ENCODE measurements around the gene EXOSC5. TPM values are rescaled to one million over a fixed set of nuclear protein-coding genes. Genes with fewer than 3 reads are reported as not detected.
"Not testable (repeated sequence)": the region's sequence is repeated elsewhere in the genome, so short reads cannot be mapped to it uniquely, and the experiment has no call there.

The EXOSC5 gene
- total RNA-seq, 2 experiments from 2014 or later: 47.5 to 51.7 TPM

- intact Hi-C loops (cut with micrococcal nuclease): loop anchor here (1.0 to 10.0 kb wide), 6 partner anchors 23 to 736 kb away; partner anchors contain the start of genes ARHGEF1, COQ8B, DMAC2 and ITPKC
- DNase-seq: no peak
- H3K27ac Mint-ChIP-seq: peak overlapping the region; percentile 97
- no peaks in the 10 kb centered on the region for H3K27me3 Mint-ChIP-seq (ENCODE audit: low read depth)
- peak overlapping the region; percentile 91 for H3K4me3 Mint-ChIP-seq
- H3K36me3 Mint-ChIP-seq (ENCODE audit: low read depth): peaks cover 37% of the 10 kb centered on the region
- CTCF ChIA-PET: interaction anchor here (0.6 to 3.4 kb wide), 6 partner anchors 14 to 199 kb away, joined by 3 to 14 read pairs (median 3); partner anchors contain the start of genes B9D2 and DMAC2
- peaks cover 41% of the 10 kb centered on the region for H3K4me1 Mint-ChIP-seq (ENCODE audit: low read depth)
- peaks cover 2% of the 10 kb centered on the region for H3K9me3 Mint-ChIP-seq
Measured at GRCh38 chr19:41350735-41351338, 46.3 kb downstream of the EXOSC5 start.

GRCh38 chr19:41346916-41347315 lies 50.2 kb downstream of the EXOSC5 start:
- CTCF ChIA-PET: interaction anchor here (0.7 kb wide), 1 partner anchor 39 kb away, joined by 3 read pairs; no protein-coding TSS in a partner anchor
- H3K4me1 Mint-ChIP-seq (ENCODE audit: low read depth): peaks cover 54% of the 10 kb centered on the region
- H3K27me3 Mint-ChIP-seq (ENCODE audit: low read depth); DNase-seq; intact Hi-C loops (cut with micrococcal nuclease); H3K4me3 Mint-ChIP-seq; H3K27ac Mint-ChIP-seq; H3K9me3 Mint-ChIP-seq: not testable (repeated sequence)
- H3K36me3 Mint-ChIP-seq (ENCODE audit: low read depth): peaks cover 44% of the 10 kb centered on the region

- CTCF ChIA-PET: interaction anchor here (0.6 kb wide), 1 partner anchor 103 kb away, joined by 5 read pairs; no protein-coding TSS in a partner anchor
- H3K9me3 Mint-ChIP-seq: peaks cover 2% of the 10 kb centered on the region
Measured at GRCh38 chr19:41344162-41344561, 53.0 kb downstream of the EXOSC5 start.

GRCh38 chr19:41341669-41342490 lies 55.3 kb downstream of the EXOSC5 start:
- no peaks in the 10 kb centered on the region for H3K27me3 Mint-ChIP-seq (ENCODE audit: low read depth)
- peaks cover 31% of the 10 kb centered on the region for H3K36me3 Mint-ChIP-seq (ENCODE audit: low read depth)
- no peaks in the 10 kb centered on the region for H3K9me3 Mint-ChIP-seq
- H3K4me1 Mint-ChIP-seq (ENCODE audit: low read depth): peaks cover 36% of the 10 kb centered on the region
- H3K4me3 Mint-ChIP-seq: no peak overlapping the region
- no peak overlapping the region for H3K27ac Mint-ChIP-seq
- peak; percentile 29 for DNase-seq
- intact Hi-C loops (cut with micrococcal nuclease): no loop called here
- CTCF ChIA-PET: no interaction called here

More at GRCh38 chr19:41344162-41344561, 53.0 kb downstream of the EXOSC5 start:
- no peak overlapping the region for H3K4me3 Mint-ChIP-seq
- H3K36me3 Mint-ChIP-seq (ENCODE audit: low read depth): peaks cover 37% of the 10 kb centered on the region
- intact Hi-C loops (cut with micrococcal nuclease): no loop called here
- no peak overlapping the region for H3K27ac Mint-ChIP-seq
- DNase-seq: no peak
- no peaks in the 10 kb centered on the region for H3K27me3 Mint-ChIP-seq (ENCODE audit: low read depth)
- H3K4me1 Mint-ChIP-seq (ENCODE audit: low read depth): peaks cover 44% of the 10 kb centered on the region

GRCh38 chr19:41339936-41340335 lies 57.2 kb downstream of the EXOSC5 start:
- no peak overlapping the region for H3K27ac Mint-ChIP-seq
- peaks cover 41% of the 10 kb centered on the region for H3K4me1 Mint-ChIP-seq (ENCODE audit: low read depth)
- no peaks in the 10 kb centered on the region for H3K9me3 Mint-ChIP-seq
- DNase-seq: no peak
- H3K4me3 Mint-ChIP-seq: no peak overlapping the region
- H3K36me3 Mint-ChIP-seq (ENCODE audit: low read depth): peaks cover 28% of the 10 kb centered on the region
- no peaks in the 10 kb centered on the region for H3K27me3 Mint-ChIP-seq (ENCODE audit: low read depth)
- CTCF ChIA-PET: no interaction called here
- intact Hi-C loops (cut with micrococcal nuclease): no loop called here

Other genes starting within 250 kb of the EXOSC5 start
- 1 to 10 TPM in 1 of 2 experiments, under 1 TPM in 1; 0.79 to 1.9 TPM for gene CYP2S1, start 204.1 kb downstream of the EXOSC5 start, total RNA-seq
- under 1 TPM in 1 of 2 experiments, not detected in 1; 0.10 TPM for gene AXL, start 178.1 kb downstream of the EXOSC5 start, total RNA-seq
- gene HNRNPUL1, start 133.0 kb downstream of the EXOSC5 start, total RNA-seq: 100 to 1,000 TPM; 298 to 301 TPM
- gene CCDC97, start 87.2 kb downstream of the EXOSC5 start, total RNA-seq: 10 to 100 TPM; 14.9 to 15.8 TPM
- gene TGFB1, start 43.4 kb downstream of the EXOSC5 start, total RNA-seq: 10 to 100 TPM; 94.4 to 95.6 TPM
- 1 to 10 TPM; 3.5 to 4.1 TPM for gene B9D2, start 33.2 kb downstream of the EXOSC5 start, total RNA-seq
- 1 to 10 TPM; 5.6 to 5.7 TPM for gene TMEM91, start 20.8 kb downstream of the EXOSC5 start, total RNA-seq
- gene BCKDHA, start 459 bp upstream of the EXOSC5 start, total RNA-seq: 10 to 100 TPM; 18.2 to 21.7 TPM
- gene B3GNT8, start 30.0 kb upstream of the EXOSC5 start, total RNA-seq: under 1 TPM in 1 of 2 experiments, not detected in 1; 0.29 TPM
- gene DMAC2, start 42.6 kb upstream of the EXOSC5 start, total RNA-seq: 10 to 100 TPM; 51.5 to 53.8 TPM
- gene ERICH4, start 45.8 kb upstream of the EXOSC5 start, total RNA-seq: not detected
- 10 to 100 TPM; 32.2 to 33.6 TPM for gene CEACAM21, start 178.8 kb upstream of the EXOSC5 start, total RNA-seq
- not detected for gene CEACAM4, start 229.7 kb upstream of the EXOSC5 start, total RNA-seq

All from activated naive CD4-positive, alpha-beta T cell treated with anti-CD3 and anti-CD28 coated beads for 36 hours (primary cell).